NB4 (cell line): ENCODE data around the gene GIN1.
A peak's percentile ranks its signal among the peaks of the same experiment; 100 is the strongest.

Source experiments
- DNase-seq: peaks from one replicate; pipeline ENCODE4 v3.0.0; 2010; ENCODE audit warnings: low read depth
- H3K4me3 ChIP-seq: one replicate; pipeline ENCODE4 v1.5.1; 2011; ENCODE audit warnings: mild to moderate bottlenecking, low read depth, low read length, moderate library complexity
- CTCF ChIP-seq: IDR thresholded peaks from one replicate; pipeline ENCODE4 v1.5.1; 2012; ENCODE audit warnings: low read depth, low read length
- MAX ChIP-seq: IDR thresholded peaks from 2 replicates; pipeline ENCODE4 v1.6.1; 2011; ENCODE audit warnings: low read depth, low read length
- MYC ChIP-seq: IDR thresholded peaks from 2 replicates; pipeline ENCODE4 v1.6.1; 2011; ENCODE audit warnings: low read depth, low read length
- POLR2A ChIP-seq: IDR thresholded peaks from 2 replicates; pipeline ENCODE4 v1.6.1; 2011; ENCODE audit warnings: mild to moderate bottlenecking; ENCODE audit not compliant: insufficient read length; ENCODE audit errors: extremely low read depth

Gene GIN1

GRCh38 chr5:103127292-103127817 is 7.4 kb upstream of the GIN1 start:
- no peak overlapping the region for H3K4me3 ChIP-seq
- TF ChIP-seq POLR2A (no peak), MAX (no peak), CTCF (no peak), MYC (no peak)
- no peak for DNase-seq

GRCh38 chr5:103126557-103126956 is 6.6 kb upstream of the GIN1 start:
- H3K4me3 ChIP-seq, result no peak overlapping the region
- TF ChIP-seq CTCF (no peak), MYC (no peak), POLR2A (no peak), MAX (no peak)
- no peak for DNase-seq

GRCh38 chr5:103122242-103122641 is 2.3 kb upstream of the GIN1 start:
- DNase-seq, result no peak
- TF ChIP-seq MYC, result no peak
- no peak for TF ChIP-seq CTCF
- no peak for TF ChIP-seq MAX
- no peak for TF ChIP-seq POLR2A
- H3K4me3 ChIP-seq, result peak overlapping the region; percentile 99

GRCh38 chr5:103120607-103121200 is 766 bp upstream of the GIN1 start:
- TF ChIP-seq MYC, result peak; percentile 49
- TF ChIP-seq POLR2A, result no peak
- DNase-seq, result peak; percentile 53

GRCh38 chr5:103119070-103119764 is 721 bp downstream of the GIN1 start:
- H3K4me3 ChIP-seq, result peak overlapping the region; percentile 99
- DNase-seq, result no peak
- TF ChIP-seq CTCF (no peak), MYC (no peak), POLR2A (no peak), MAX (peak; percentile 35; the same call in 1 of the 2 replicates)

More at GRCh38 chr5:103120607-103121200, 766 bp upstream of the GIN1 start:
- peak overlapping the region; percentile 99 for H3K4me3 ChIP-seq

- H3K4me3 ChIP-seq, result peak overlapping the region; percentile 99
- peak; percentile 7 for DNase-seq
- TF ChIP-seq MAX, result no peak
- TF ChIP-seq MYC, result no peak
- no peak for TF ChIP-seq CTCF
- no peak for TF ChIP-seq POLR2A
Measured at GRCh38 chr5:103117471-103117991, 2.4 kb downstream of the GIN1 start.
